GM12878 (cell line): ENCODE data around the gene SHISA3. TPM values are rescaled to one million over a fixed set of nuclear protein-coding genes. Genes with fewer than 3 reads are reported as not detected.

Source experiments
- ATAC-seq: fragments of 200-7000 bp; cut with Tn5 transposase; 3 replicates; pipeline ENCODE4 v1.9.1; 2020; ENCODE audit warnings: mild to moderate bottlenecking, moderate library complexity
- BruUV-seq: library from RNA; stranded (reverse); fragments of 400-500 nt; replicated peaks from 2 replicates; lab custom pipeline; 2021; lab: Mats Ljungman, UMichigan
- CTCF ChIA-PET: fragments of 300-600 bp; sonication (Branson Sonifier 250); formaldehyde crosslinking; extraction: SDS; loops from one replicate; lab custom pipeline; 2021; ENCODE audit warnings: inconsistent platforms; lab: Yijun Ruan, JAX
- POLR2A ChIA-PET: fragments of 350-600 bp; formaldehyde crosslinking; extraction: SDS; loops from one replicate; lab custom pipeline; 2021; ENCODE audit warnings: inconsistent platforms; lab: Charles Lee
- RAD21 ChIA-PET: fragments of 300-600 bp; sonication (Branson Sonifier 250); formaldehyde crosslinking; loops from one replicate; lab custom pipeline; 2023; ENCODE audit warnings: antibody characterized with exemption; ENCODE audit not compliant: unreplicated experiment; lab: Charles Lee
- SMC1A ChIA-PET: fragments of 300-600 bp; sonication (Branson Sonifier 250); formaldehyde crosslinking; loops from one replicate; lab custom pipeline; 2023; ENCODE audit not compliant: unreplicated experiment, uncharacterized antibody; lab: Charles Lee
- DNase-seq: peaks from one replicate; pipeline ENCODE4 v3.0.0-alpha.2; 2011; ENCODE audit warnings: low read depth, low spot score
- FAIRE-seq: peaks from 3 replicates; lab custom pipeline; 2011; peaks lifted over from hg19 to GRCh38; lab: Jason Lieb, UNC
- H2AFZ ChIP-seq: 2 replicates; pipeline ENCODE4 v1.6.0; 2011; ENCODE audit warnings: low read depth, low read length, control low read depth; ENCODE audit not compliant: control insufficient read depth
- H3K27ac ChIP-seq: 2 replicates; pipeline ENCODE4 v1.5.1; 2011; ENCODE audit warnings: control low read depth; ENCODE audit not compliant: control insufficient read depth, insufficient read depth
- H3K27me3 ChIP-seq, 2 experiments: replicated peaks in 1 of 2; 2 replicates each; pipeline versions ENCODE4 v1.6.0 to v1.6.1; 2011; ENCODE audit warnings: low read length in 1 of 2; ENCODE audit not compliant: control insufficient read depth in 2 of 2, insufficient read depth in 2 of 2
- H3K36me3 ChIP-seq, 2 experiments: 2 replicates each; pipeline ENCODE4 v1.5.1; 2011; ENCODE audit warnings: low read length in 1 of 2; ENCODE audit not compliant: control insufficient read depth in 2 of 2, insufficient read depth in 2 of 2
- H3K4me1 ChIP-seq: 2 replicates; pipeline ENCODE4 v1.6.1; 2011; ENCODE audit warnings: mild to moderate bottlenecking, low read length, moderate library complexity, mixed read lengths; ENCODE audit not compliant: control insufficient read depth, insufficient read depth
- H3K4me2 ChIP-seq: 2 replicates; pipeline ENCODE4 v1.6.0; 2011; ENCODE audit warnings: control low read depth; ENCODE audit not compliant: control insufficient read depth, insufficient read depth
- H3K4me3 ChIP-seq: fragments of 200-600 bp; sonication (generic); 2 replicates; pipeline ENCODE4 v1.5.1; 2016
- H3K79me2 ChIP-seq: 2 replicates; pipeline ENCODE4 v1.6.0; 2011; ENCODE audit warnings: low read length; ENCODE audit not compliant: control insufficient read depth, insufficient read depth
- H3K9ac ChIP-seq: 2 replicates; pipeline ENCODE4 v1.8.0; 2011; ENCODE audit warnings: low read length, control low read depth, mixed read lengths; ENCODE audit not compliant: control insufficient read depth, insufficient read depth
- H3K9me3 ChIP-seq: replicated peaks from 3 replicates; pipeline ENCODE4 v1.5.1; 2011; ENCODE audit warnings: mild to moderate bottlenecking, low read length; ENCODE audit not compliant: control insufficient read depth, insufficient read depth
- H4K20me1 ChIP-seq: 2 replicates; pipeline ENCODE4 v1.6.0; 2011; ENCODE audit not compliant: control insufficient read depth, insufficient read depth
- CEBPB ChIP-seq, 2 experiments: fragments of 150-350 bp in 1 of 2; IDR thresholded peaks; 2 replicates each; pipeline ENCODE4 v1.6.1; 2012 to 2014; ENCODE audit warnings: low read depth in 2 of 2, low read length in 2 of 2, borderline replicate concordance in 1 of 2, inconsistent platforms in 1 of 2
- ETV6 ChIP-seq, 2 experiments: fragments of 450-650 bp in 1 of 2; IDR thresholded peaks in 1 of 2; conservative IDR thresholded peaks in 1 of 2; 2 replicates each; pipeline ENCODE4 v1.6.1; 2014; ENCODE audit warnings: antibody characterized with exemption in 1 of 2, borderline replicate concordance in 1 of 2, low read depth in 1 of 2, mild to moderate bottlenecking in 1 of 2, moderate library complexity in 1 of 2
- NR2C1 ChIP-seq: fragments of 450-650 bp; IDR thresholded peaks from 2 replicates; pipeline ENCODE4 v1.6.1; 2017; ENCODE audit warnings: antibody characterized with exemption, mild to moderate bottlenecking, moderate library complexity
- PML ChIP-seq: IDR thresholded peaks from 2 replicates; pipeline ENCODE4 v1.6.1; 2012; ENCODE audit warnings: low read length, inconsistent platforms
- POLR2AphosphoS5 ChIP-seq: IDR thresholded peaks from 2 replicates; pipeline ENCODE4 v1.6.1; 2011; ENCODE audit warnings: mild to moderate bottlenecking, low read length, inconsistent platforms
- RAD21 ChIP-seq: IDR thresholded peaks from 2 replicates; pipeline ENCODE4 v1.6.1; 2011; ENCODE audit warnings: mild to moderate bottlenecking, low read depth, low read length, moderate library complexity; ENCODE audit not compliant: insufficient read depth
- SIN3A ChIP-seq: IDR thresholded peaks from 2 replicates; pipeline ENCODE4 v1.6.1; 2012; ENCODE audit warnings: low read depth, low read length, improper control_type of control experiment
- SMC3 ChIP-seq: IDR thresholded peaks from 2 replicates; pipeline ENCODE4 v1.6.1; 2011; ENCODE audit warnings: low read length, improper control_type of control experiment, borderline replicate concordance
- ZSCAN29 ChIP-seq: fragments of 450-650 bp; IDR thresholded peaks from 2 replicates; pipeline ENCODE4 v1.6.1; 2017; ENCODE audit warnings: mild to moderate bottlenecking, moderate library complexity
- WGBS: methylation state at CpG from one replicate; pipeline ENCODE4 v1.1.6; 2016; ENCODE audit warnings: low lambda C conversion rate; ENCODE audit not compliant: insufficient replicate concordance, insufficient coverage; ENCODE audit errors: missing lambda C conversion rate; 5-methylcytosine and 5-hydroxymethylcytosine counted together
- in situ Hi-C: fragments of 300-500 bp; cut with MboI; formaldehyde crosslinking; loops from 9 replicates; pipeline ENCODE4 v1.14.3; 2018; ENCODE audit warnings: mixed read lengths
- intact Hi-C: fragments of 100-400 bp; cut with micrococcal nuclease; formaldehyde crosslinking; loops from one replicate; pipeline ENCODE4 v1.14.2; 2022; ENCODE audit not compliant: unreplicated experiment
- polyA plus RNA-seq, 11 experiments: library from polyadenylated mRNA; depleted of rRNA in 4 of 11; unstranded in 6 of 11; stranded (reverse) in 5 of 11; fragments of >200 nt; fragmentation: Nextera tagmentation in 4 of 11; fragmentation: Illumina TruSeq in 1 of 11; extraction: Ambion mirVana in 4 of 11; extraction: Trizol in 1 of 11; gene quantifications; 1 replicate in 1 of 11; 2 replicates in 10 of 11; pipeline versions ENCODE4 v1.2.1 to v1.2.3, GENCODE V29; 2011 to 2016; ENCODE audit warnings: inconsistent platforms in 2 of 11, missing spikeins in 2 of 11, low read depth in 1 of 11
- total RNA-seq, 4 experiments: library from RNA; depleted of rRNA in 3 of 4; stranded (reverse); fragments of >200 nt in 3 of 4; fragmentation: Illumina TruSeq in 1 of 4; extraction: Trizol in 1 of 4; gene quantifications; 2 replicates each; pipeline versions ENCODE4 v1.2.1 to v1.2.3, GENCODE V29; 2013 to 2021
- TF ChIP-seq, protein P1 (sequence below): IDR thresholded peaks from 2 replicates; pipeline ENCODE4 v1.6.1; 2011; ENCODE audit warnings: low read depth, low read length, improper control_type of control experiment, borderline replicate concordance
- TF ChIP-seq, protein P2 (sequence below), 3 experiments: IDR thresholded peaks in 2 of 3; conservative IDR thresholded peaks in 1 of 3; 2 replicates each; pipeline ENCODE4 v1.5.1; 2011; ENCODE audit warnings: low read depth in 3 of 3, low read length in 3 of 3, mild to moderate bottlenecking in 3 of 3, control low read depth in 2 of 3, moderate library complexity in 2 of 3, inconsistent platforms in 1 of 3, mixed read lengths in 1 of 3; ENCODE audit not compliant: control insufficient read depth in 2 of 3, insufficient read depth in 1 of 3; ENCODE audit errors: extremely low read depth in 1 of 3
- TF ChIP-seq, protein P3 (sequence below): fragments of 450-650 bp; IDR thresholded peaks from 2 replicates; pipeline ENCODE4 v1.6.1; 2016; ENCODE audit warnings: mild to moderate bottlenecking
- TF ChIP-seq, protein P4 (sequence below): fragments of 450-650 bp; IDR thresholded peaks from 2 replicates; pipeline ENCODE4 v1.6.1; 2016; ENCODE audit warnings: mild to moderate bottlenecking, moderate library complexity, borderline replicate concordance

Gene SHISA3
- total and polyA plus RNA-seq, 10 of the 15 experiments (the other 5 are each of a cell fraction or from before 2014, with no cell fraction given): 0.03 to 7.2 (median 4.4) TPM

DNA sequence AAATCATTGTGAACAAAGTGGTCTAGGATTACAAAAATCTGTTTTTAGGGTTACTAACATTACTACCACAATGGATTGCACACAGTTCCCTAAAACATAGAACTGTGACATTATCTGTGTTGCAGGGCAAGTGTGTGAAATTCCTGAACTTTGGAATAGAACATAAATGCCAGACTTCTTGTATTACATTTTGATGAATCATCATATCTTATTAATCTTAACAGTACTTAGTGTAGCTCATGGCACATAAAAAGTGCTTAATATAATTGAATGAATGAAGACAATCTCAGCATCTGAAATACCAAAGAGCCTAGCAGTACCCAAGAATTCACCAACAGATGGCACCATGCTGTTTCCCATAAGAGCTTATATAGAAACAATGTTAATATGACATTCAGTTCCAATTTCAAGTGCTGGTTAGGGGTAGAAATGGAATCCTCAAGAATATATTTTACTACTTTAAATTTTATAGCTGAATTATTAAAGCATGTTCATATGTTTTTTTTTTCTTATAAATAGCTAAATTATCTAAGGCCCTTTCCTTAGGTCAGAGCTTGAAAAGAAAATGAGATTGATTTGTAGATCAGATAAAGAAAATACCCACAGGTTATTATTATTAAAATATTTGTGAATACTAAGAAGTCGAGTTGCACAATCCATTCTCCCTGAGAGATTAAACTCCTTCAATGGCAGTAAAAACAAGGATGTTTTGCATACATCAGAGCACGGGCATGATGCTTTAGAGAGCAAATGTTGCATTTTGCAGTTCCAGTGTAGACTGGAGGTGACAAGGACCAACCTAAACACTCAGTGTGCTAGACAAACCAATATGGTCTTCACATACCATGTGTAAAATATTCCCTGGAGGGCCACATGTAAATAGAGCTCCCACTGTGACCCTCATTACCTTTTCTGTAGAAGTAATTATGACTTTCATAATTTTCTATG, 25.7 kb upstream of the SHISA3 start:
- no peaks in the 10 kb centered on the region for H4K20me1 ChIP-seq
- no peaks in the 10 kb centered on the region for H3K27me3 ChIP-seq
- ChIA-PET RAD21 (interaction anchor here (0.6 to 4.3 kb wide), 25 partner anchors 10 to 493 kb away, joined by 3 to 56 read pairs (median 4); no protein-coding TSS in a partner anchor), CTCF (interaction anchor here (0.7 to 6.0 kb wide), 46 partner anchors 9 to 496 kb away, joined by 3 to 107 read pairs (median 6); no protein-coding TSS in a partner anchor), POLR2A (no interaction called here), SMC1A (interaction anchor here (0.6 to 4.8 kb wide), 38 partner anchors 9 to 632 kb away, joined by 3 to 90 read pairs (median 4); no protein-coding TSS in a partner anchor)
- H3K4me2 ChIP-seq: no peak overlapping the region
- no peaks in the 10 kb centered on the region for H3K79me2 ChIP-seq
- no peaks in the 10 kb centered on the region for H3K36me3 ChIP-seq
- no peak overlapping the region for H3K9ac ChIP-seq
- intact Hi-C loops: loop anchor here (1.0 to 5.0 kb wide), 2 partner anchors 89 to 148 kb away; no protein-coding TSS in a partner anchor
- H3K4me1 ChIP-seq: no peaks in the 10 kb centered on the region
- H3K9me3 ChIP-seq: no peaks in the 10 kb centered on the region
- no peak overlapping the region for H3K4me3 ChIP-seq
- no peak overlapping the region for H2AFZ ChIP-seq
- FAIRE-seq (peak; percentile 82), ATAC-seq (peak; percentile 82), DNase-seq (no peak)
- WGBS: 48% methylated on average over 2 of the region's 2 CpGs
- in situ Hi-C loops: no loop called here
- BruUV-seq: no TSS peak
- no peak overlapping the region for H3K27ac ChIP-seq
- TF ChIP-seq, protein P1, sequence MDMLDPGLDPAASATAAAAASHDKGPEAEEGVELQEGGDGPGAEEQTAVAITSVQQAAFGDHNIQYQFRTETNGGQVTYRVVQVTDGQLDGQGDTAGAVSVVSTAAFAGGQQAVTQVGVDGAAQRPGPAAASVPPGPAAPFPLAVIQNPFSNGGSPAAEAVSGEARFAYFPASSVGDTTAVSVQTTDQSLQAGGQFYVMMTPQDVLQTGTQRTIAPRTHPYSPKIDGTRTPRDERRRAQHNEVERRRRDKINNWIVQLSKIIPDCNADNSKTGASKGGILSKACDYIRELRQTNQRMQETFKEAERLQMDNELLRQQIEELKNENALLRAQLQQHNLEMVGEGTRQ: no peak
- TF ChIP-seq POLR2AphosphoS5: no peak
- TF ChIP-seq, protein P2, sequence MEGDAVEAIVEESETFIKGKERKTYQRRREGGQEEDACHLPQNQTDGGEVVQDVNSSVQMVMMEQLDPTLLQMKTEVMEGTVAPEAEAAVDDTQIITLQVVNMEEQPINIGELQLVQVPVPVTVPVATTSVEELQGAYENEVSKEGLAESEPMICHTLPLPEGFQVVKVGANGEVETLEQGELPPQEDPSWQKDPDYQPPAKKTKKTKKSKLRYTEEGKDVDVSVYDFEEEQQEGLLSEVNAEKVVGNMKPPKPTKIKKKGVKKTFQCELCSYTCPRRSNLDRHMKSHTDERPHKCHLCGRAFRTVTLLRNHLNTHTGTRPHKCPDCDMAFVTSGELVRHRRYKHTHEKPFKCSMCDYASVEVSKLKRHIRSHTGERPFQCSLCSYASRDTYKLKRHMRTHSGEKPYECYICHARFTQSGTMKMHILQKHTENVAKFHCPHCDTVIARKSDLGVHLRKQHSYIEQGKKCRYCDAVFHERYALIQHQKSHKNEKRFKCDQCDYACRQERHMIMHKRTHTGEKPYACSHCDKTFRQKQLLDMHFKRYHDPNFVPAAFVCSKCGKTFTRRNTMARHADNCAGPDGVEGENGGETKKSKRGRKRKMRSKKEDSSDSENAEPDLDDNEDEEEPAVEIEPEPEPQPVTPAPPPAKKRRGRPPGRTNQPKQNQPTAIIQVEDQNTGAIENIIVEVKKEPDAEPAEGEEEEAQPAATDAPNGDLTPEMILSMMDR (IDR thresholded peaks at IDR 0.05 in 2 of 3, conservative IDR thresholded peaks at IDR 0.05 in 1 of 3; ENCODE audit: control insufficient read depth in 2 of 3, extremely low read depth in 1 of 3, insufficient read depth in 1 of 3, low read depth in 3 of 3, low read length in 3 of 3): peak; percentile 58 to 66 (median 64); a peak in 5 of 6 replicates
- no peak for TF ChIP-seq CEBPB (IDR thresholded peaks at IDR 0.05; ENCODE audit: borderline replicate concordance in 1 of 2, low read depth in 2 of 2, low read length in 2 of 2)
- no peak for TF ChIP-seq NR2C1
- TF ChIP-seq, protein P3, sequence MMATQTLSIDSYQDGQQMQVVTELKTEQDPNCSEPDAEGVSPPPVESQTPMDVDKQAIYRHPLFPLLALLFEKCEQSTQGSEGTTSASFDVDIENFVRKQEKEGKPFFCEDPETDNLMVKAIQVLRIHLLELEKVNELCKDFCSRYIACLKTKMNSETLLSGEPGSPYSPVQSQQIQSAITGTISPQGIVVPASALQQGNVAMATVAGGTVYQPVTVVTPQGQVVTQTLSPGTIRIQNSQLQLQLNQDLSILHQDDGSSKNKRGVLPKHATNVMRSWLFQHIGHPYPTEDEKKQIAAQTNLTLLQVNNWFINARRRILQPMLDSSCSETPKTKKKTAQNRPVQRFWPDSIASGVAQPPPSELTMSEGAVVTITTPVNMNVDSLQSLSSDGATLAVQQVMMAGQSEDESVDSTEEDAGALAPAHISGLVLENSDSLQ: no peak
- no peak for TF ChIP-seq PML
- TF ChIP-seq, protein P4, sequence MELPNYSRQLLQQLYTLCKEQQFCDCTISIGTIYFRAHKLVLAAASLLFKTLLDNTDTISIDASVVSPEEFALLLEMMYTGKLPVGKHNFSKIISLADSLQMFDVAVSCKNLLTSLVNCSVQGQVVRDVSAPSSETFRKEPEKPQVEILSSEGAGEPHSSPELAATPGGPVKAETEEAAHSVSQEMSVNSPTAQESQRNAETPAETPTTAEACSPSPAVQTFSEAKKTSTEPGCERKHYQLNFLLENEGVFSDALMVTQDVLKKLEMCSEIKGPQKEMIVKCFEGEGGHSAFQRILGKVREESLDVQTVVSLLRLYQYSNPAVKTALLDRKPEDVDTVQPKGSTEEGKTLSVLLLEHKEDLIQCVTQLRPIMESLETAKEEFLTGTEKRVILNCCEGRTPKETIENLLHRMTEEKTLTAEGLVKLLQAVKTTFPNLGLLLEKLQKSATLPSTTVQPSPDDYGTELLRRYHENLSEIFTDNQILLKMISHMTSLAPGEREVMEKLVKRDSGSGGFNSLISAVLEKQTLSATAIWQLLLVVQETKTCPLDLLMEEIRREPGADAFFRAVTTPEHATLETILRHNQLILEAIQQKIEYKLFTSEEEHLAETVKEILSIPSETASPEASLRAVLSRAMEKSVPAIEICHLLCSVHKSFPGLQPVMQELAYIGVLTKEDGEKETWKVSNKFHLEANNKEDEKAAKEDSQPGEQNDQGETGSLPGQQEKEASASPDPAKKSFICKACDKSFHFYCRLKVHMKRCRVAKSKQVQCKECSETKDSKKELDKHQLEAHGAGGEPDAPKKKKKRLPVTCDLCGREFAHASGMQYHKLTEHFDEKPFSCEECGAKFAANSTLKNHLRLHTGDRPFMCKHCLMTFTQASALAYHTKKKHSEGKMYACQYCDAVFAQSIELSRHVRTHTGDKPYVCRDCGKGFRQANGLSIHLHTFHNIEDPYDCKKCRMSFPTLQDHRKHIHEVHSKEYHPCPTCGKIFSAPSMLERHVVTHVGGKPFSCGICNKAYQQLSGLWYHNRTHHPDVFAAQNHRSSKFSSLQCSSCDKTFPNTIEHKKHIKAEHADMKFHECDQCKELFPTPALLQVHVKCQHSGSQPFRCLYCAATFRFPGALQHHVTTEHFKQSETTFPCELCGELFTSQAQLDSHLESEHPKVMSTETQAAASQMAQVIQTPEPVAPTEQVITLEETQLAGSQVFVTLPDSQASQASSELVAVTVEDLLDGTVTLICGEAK: no peak
- TF ChIP-seq ETV6 (conservative IDR thresholded peaks at IDR 0.05 in 1 of 2, IDR thresholded peaks at IDR 0.05 in 1 of 2; ENCODE audit: borderline replicate concordance in 1 of 2, low read depth in 1 of 2): no peak
- TF ChIP-seq SMC3: peak; percentile 81
- no peak for TF ChIP-seq ZSCAN29
- no peak for TF ChIP-seq SIN3A
- peak; percentile 80 for TF ChIP-seq RAD21
